HepG2 (cell line): ENCODE measurements around the gene PSMB8. TPM values are rescaled to one million over a fixed set of nuclear protein-coding genes. Genes with fewer than 3 reads are reported as not detected.
A peak's percentile ranks its signal among the peaks of the same experiment; 100 is the strongest.

ENCODE experiments used
- ATRX ChIP-seq: sonication (generic); formaldehyde crosslinking; IDR thresholded peaks from 2 replicates; pipeline ENCODE4 v1.4.0; 2020; ENCODE audit warnings: missing genetic modification reagents, borderline replicate concordance
- CHCHD3 ChIP-seq: sonication (generic); formaldehyde crosslinking; IDR thresholded peaks from 2 replicates; pipeline ENCODE4 v1.8.0; 2022; ENCODE audit warnings: mild to moderate bottlenecking, missing genetic modification reagents, moderate library complexity
- GZF1 ChIP-seq: sonication (generic); formaldehyde crosslinking; IDR thresholded peaks from 2 replicates; pipeline ENCODE4 v1.5.1; 2020; ENCODE audit warnings: mild to moderate bottlenecking, missing genetic modification reagents
- HOXA3 ChIP-seq: sonication (generic); formaldehyde crosslinking; IDR thresholded peaks from 2 replicates; pipeline ENCODE4 v1.5.0; 2020; ENCODE audit warnings: missing genetic modification reagents
- KDM4B ChIP-seq: sonication (generic); formaldehyde crosslinking; IDR thresholded peaks from 2 replicates; pipeline ENCODE4 v1.4.0; 2020; ENCODE audit warnings: missing genetic modification reagents
- NR1H2 ChIP-seq: sonication (generic); formaldehyde crosslinking; IDR thresholded peaks from 2 replicates; pipeline ENCODE4 v1.8.1; 2022; ENCODE audit warnings: low read depth, missing genetic modification reagents, borderline replicate concordance
- REL ChIP-seq: sonication (generic); formaldehyde crosslinking; conservative IDR thresholded peaks from 2 replicates; pipeline ENCODE4 v1.8.0; 2022; ENCODE audit warnings: mild to moderate bottlenecking, missing genetic modification reagents, moderate library complexity
- RFX3 ChIP-seq: IDR thresholded peaks from 2 replicates; pipeline ENCODE4 v1.6.1; 2016; ENCODE audit warnings: missing biosample characterization, missing genetic modification reagents
- SALL1 ChIP-seq: sonication (generic); formaldehyde crosslinking; IDR thresholded peaks from 2 replicates; pipeline ENCODE4 v1.8.0; 2022; ENCODE audit warnings: mild to moderate bottlenecking, missing genetic modification reagents
- SIN3B ChIP-seq: fragments of 150-350 bp; IDR thresholded peaks from 2 replicates; pipeline ENCODE4 v1.6.1; 2014; ENCODE audit warnings: low read length
- SNAI1 ChIP-seq: sonication (generic); formaldehyde crosslinking; IDR thresholded peaks from 2 replicates; pipeline ENCODE4 v1.5.0; 2020; ENCODE audit warnings: mild to moderate bottlenecking, missing genetic modification reagents, borderline replicate concordance
- ZNF12 ChIP-seq: sonication (generic); formaldehyde crosslinking; IDR thresholded peaks from 2 replicates; pipeline ENCODE4 v1.5.0; 2020; ENCODE audit warnings: missing genetic modification reagents
- ZNF331 ChIP-seq: sonication (generic); formaldehyde crosslinking; IDR thresholded peaks from 2 replicates; pipeline ENCODE4 v1.4.0; 2020; ENCODE audit warnings: missing genetic modification reagents
- ZNF564 ChIP-seq: sonication (generic); formaldehyde crosslinking; IDR thresholded peaks from 2 replicates; pipeline ENCODE4 v1.8.1; 2023; ENCODE audit warnings: mild to moderate bottlenecking, missing genetic modification reagents
- ZZZ3 ChIP-seq: sonication (generic); formaldehyde crosslinking; IDR thresholded peaks from 2 replicates; pipeline ENCODE4 v1.4.0; 2020; ENCODE audit warnings: missing genetic modification reagents, mild to moderate bottlenecking, borderline replicate concordance
- polyA plus RNA-seq, 8 experiments: library from polyadenylated mRNA; depleted of rRNA in 3 of 8; stranded (reverse) in 7 of 8; unstranded in 1 of 8; fragments of >200 nt; fragmentation: Illumina TruSeq in 4 of 8; extraction: Trizol in 4 of 8; gene quantifications; 2 replicates each; pipeline versions ENCODE4 v1.2.1 to v1.2.3, GENCODE V29; 2011 to 2016; ENCODE audit warnings: low read depth in 4 of 8, missing spikeins in 1 of 8, mixed read lengths in 1 of 8; ENCODE audit not compliant: insufficient read depth in 1 of 8
- total RNA-seq, 5 experiments: library from RNA; depleted of rRNA; stranded (reverse); fragments of >200 nt; fragmentation: Illumina TruSeq; extraction: Trizol; gene quantifications; 2 replicates each; pipeline ENCODE4 v1.2.3, GENCODE V29; 2016; ENCODE audit warnings: low read depth in 1 of 5
- TF ChIP-seq, protein P1 (sequence below): sonication (generic); formaldehyde crosslinking; IDR thresholded peaks from 2 replicates; pipeline ENCODE4 v1.8.0; 2022; ENCODE audit warnings: missing genetic modification reagents, low read depth, mild to moderate bottlenecking, borderline replicate concordance
- TF ChIP-seq, protein P2 (sequence below): sonication (generic); formaldehyde crosslinking; IDR thresholded peaks from 2 replicates; pipeline ENCODE4 v1.8.0; 2022; ENCODE audit warnings: missing genetic modification reagents, mild to moderate bottlenecking, borderline replicate concordance
- TF ChIP-seq, protein P3 (sequence below): IDR thresholded peaks from 2 replicates; pipeline ENCODE4 v1.6.1; 2018; ENCODE audit warnings: missing genetic modification reagents
- TF ChIP-seq, protein P4 (sequence below): sonication (generic); formaldehyde crosslinking; IDR thresholded peaks from 2 replicates; pipeline ENCODE4 v1.4.0; 2020; ENCODE audit warnings: mild to moderate bottlenecking, missing genetic modification reagents
- TF ChIP-seq, protein P5 (sequence below): sonication (generic); formaldehyde crosslinking; IDR thresholded peaks from 2 replicates; pipeline ENCODE4 v1.8.0; 2022; ENCODE audit warnings: mild to moderate bottlenecking, missing genetic modification reagents, moderate library complexity
- TF ChIP-seq, protein P6 (sequence below): sonication (generic); formaldehyde crosslinking; IDR thresholded peaks from 2 replicates; pipeline ENCODE4 v1.5.0; 2020; ENCODE audit warnings: mild to moderate bottlenecking, missing genetic modification reagents
- TF ChIP-seq, protein P7 (sequence below): sonication (generic); formaldehyde crosslinking; IDR thresholded peaks from 2 replicates; pipeline ENCODE4 v1.5.0; 2020; ENCODE audit warnings: missing genetic modification reagents

Gene PSMB8
- total and polyA plus RNA-seq, 2 of the 13 experiments (the other 11 are each of a cell fraction or from before 2014, with no cell fraction given): 30.7 to 64.7 TPM

DNA sequence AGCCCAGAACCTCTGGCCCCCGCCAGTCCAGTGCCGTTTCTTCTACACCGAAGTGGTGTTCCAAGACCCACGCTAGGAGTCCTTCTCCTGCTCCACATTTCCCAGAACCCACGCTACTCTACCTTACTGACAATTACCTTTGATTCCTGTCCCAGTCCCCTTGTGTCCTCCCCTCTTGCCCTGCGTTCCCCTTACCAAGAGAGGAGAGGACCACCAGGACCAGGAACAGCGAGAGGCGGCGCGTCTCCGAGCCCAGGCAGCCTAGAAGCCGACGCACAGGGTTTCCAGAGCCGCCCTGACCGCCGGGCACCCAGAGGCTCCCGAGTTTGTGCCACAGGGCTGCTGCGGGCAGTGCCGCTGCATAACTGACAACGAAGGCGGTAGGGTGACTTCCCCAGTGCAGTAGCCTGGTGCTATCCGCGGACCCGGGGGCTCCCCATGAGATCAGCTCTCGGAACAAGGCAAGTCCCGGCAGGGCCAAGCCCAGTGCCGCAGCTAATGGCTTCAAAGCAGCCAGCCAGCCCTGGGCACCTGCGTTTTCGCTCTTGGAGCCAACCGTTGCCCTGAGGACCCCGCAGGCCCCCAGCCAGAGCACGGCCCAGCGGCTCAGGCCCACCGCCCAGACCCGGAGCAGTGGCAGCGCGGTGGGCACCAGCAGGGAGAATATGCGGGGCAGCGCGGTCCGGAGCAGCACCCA is 9.1 kb upstream of the PSMB8 start (continued):
- TF ChIP-seq, protein P1, sequence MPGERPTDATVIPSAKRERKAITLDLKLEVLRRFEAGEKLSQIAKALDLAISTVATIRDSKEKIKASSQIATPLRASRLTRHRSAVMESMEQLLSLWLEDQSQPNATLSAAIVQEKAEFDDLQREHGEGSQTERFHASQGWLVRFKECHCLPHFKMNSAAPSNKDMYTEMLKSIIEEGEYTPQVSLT: no peak
- TF ChIP-seq, protein P2, sequence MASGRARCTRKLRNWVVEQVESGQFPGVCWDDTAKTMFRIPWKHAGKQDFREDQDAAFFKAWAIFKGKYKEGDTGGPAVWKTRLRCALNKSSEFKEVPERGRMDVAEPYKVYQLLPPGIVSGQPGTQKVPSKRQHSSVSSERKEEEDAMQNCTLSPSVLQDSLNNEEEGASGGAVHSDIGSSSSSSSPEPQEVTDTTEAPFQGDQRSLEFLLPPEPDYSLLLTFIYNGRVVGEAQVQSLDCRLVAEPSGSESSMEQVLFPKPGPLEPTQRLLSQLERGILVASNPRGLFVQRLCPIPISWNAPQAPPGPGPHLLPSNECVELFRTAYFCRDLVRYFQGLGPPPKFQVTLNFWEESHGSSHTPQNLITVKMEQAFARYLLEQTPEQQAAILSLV: peak; percentile 45; the same call in 1 of the 2 replicates
- TF ChIP-seq GZF1 (CRISPR knock-in tag) (no peak), ATRX (CRISPR knock-in tag) (no peak), RFX3 (CRISPR knock-in tag) (no peak), SALL1 (CRISPR knock-in tag) (peak; percentile 26; the same call in 1 of the 2 replicates), ZNF12 (CRISPR knock-in tag) (no peak), HOXA3 (CRISPR knock-in tag) (no peak), CHCHD3 (CRISPR knock-in tag) (0 out of 2 replicates have a peak, but pooled peaks have one; percentile 0), REL (no peak), NR1H2 (CRISPR knock-in tag) (no peak), SIN3B (no peak), KDM4B (CRISPR knock-in tag) (0 out of 2 replicates have a peak, but pooled peaks have one; percentile 13), ZNF331 (CRISPR knock-in tag) (0 out of 2 replicates have a peak, but pooled peaks have one; percentile 15), SNAI1 (0 out of 2 replicates have a peak, but pooled peaks have one; percentile 55), ZNF564 (peak; percentile 83), ZZZ3 (CRISPR knock-in tag) (no peak)
- TF ChIP-seq, protein P3, sequence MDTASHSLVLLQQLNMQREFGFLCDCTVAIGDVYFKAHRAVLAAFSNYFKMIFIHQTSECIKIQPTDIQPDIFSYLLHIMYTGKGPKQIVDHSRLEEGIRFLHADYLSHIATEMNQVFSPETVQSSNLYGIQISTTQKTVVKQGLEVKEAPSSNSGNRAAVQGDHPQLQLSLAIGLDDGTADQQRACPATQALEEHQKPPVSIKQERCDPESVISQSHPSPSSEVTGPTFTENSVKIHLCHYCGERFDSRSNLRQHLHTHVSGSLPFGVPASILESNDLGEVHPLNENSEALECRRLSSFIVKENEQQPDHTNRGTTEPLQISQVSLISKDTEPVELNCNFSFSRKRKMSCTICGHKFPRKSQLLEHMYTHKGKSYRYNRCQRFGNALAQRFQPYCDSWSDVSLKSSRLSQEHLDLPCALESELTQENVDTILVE (CRISPR knock-in tag): no peak
- TF ChIP-seq, protein P4, sequence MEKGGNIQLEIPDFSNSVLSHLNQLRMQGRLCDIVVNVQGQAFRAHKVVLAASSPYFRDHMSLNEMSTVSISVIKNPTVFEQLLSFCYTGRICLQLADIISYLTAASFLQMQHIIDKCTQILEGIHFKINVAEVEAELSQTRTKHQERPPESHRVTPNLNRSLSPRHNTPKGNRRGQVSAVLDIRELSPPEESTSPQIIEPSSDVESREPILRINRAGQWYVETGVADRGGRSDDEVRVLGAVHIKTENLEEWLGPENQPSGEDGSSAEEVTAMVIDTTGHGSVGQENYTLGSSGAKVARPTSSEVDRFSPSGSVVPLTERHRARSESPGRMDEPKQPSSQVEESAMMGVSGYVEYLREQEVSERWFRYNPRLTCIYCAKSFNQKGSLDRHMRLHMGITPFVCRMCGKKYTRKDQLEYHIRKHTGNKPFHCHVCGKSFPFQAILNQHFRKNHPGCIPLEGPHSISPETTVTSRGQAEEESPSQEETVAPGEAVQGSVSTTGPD (CRISPR knock-in tag): no peak
- TF ChIP-seq, protein P5, sequence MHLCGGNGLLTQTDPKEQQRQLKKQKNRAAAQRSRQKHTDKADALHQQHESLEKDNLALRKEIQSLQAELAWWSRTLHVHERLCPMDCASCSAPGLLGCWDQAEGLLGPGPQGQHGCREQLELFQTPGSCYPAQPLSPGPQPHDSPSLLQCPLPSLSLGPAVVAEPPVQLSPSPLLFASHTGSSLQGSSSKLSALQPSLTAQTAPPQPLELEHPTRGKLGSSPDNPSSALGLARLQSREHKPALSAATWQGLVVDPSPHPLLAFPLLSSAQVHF: no peak
- TF ChIP-seq, protein P6, sequence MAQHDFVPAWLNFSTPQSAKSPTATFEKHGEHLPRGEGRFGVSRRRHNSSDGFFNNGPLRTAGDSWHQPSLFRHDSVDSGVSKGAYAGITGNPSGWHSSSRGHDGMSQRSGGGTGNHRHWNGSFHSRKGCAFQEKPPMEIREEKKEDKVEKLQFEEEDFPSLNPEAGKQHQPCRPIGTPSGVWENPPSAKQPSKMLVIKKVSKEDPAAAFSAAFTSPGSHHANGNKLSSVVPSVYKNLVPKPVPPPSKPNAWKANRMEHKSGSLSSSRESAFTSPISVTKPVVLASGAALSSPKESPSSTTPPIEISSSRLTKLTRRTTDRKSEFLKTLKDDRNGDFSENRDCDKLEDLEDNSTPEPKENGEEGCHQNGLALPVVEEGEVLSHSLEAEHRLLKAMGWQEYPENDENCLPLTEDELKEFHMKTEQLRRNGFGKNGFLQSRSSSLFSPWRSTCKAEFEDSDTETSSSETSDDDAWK (CRISPR knock-in tag): no peak
- TF ChIP-seq, protein P7, sequence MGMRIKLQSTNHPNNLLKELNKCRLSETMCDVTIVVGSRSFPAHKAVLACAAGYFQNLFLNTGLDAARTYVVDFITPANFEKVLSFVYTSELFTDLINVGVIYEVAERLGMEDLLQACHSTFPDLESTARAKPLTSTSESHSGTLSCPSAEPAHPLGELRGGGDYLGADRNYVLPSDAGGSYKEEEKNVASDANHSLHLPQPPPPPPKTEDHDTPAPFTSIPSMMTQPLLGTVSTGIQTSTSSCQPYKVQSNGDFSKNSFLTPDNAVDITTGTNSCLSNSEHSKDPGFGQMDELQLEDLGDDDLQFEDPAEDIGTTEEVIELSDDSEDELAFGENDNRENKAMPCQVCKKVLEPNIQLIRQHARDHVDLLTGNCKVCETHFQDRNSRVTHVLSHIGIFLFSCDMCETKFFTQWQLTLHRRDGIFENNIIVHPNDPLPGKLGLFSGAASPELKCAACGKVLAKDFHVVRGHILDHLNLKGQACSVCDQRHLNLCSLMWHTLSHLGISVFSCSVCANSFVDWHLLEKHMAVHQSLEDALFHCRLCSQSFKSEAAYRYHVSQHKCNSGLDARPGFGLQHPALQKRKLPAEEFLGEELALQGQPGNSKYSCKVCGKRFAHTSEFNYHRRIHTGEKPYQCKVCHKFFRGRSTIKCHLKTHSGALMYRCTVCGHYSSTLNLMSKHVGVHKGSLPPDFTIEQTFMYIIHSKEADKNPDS (CRISPR knock-in tag): no peak
